GM23338 (cell line): ENCODE measurements around the gene TAF12.

Source experiments
- CREB1 ChIP-seq: fragments of 250-450 bp; sonication (Bioruptor Pico); IDR thresholded peaks from 2 replicates; pipeline ENCODE4 v1.5.0; 2020; ENCODE audit warnings: low read depth, mild to moderate bottlenecking, moderate library complexity
- CTCF ChIP-seq, 2 experiments: fragments of 200-600 bp in 1 of 2; sonication (generic) in 1 of 2; conservative IDR thresholded peaks; 2 replicates each; pipeline versions ENCODE4 v1.5.1 to v1.6.1; 2016 to 2017; ENCODE audit warnings: antibody characterized with exemption in 2 of 2, low read depth in 2 of 2, mild to moderate bottlenecking in 2 of 2, moderate library complexity in 1 of 2
- EZH2 ChIP-seq: fragments of 200-600 bp; sonication (generic); IDR thresholded peaks from one replicate; pipeline ENCODE4 v1.8.0; 2017; ENCODE audit warnings: antibody characterized with exemption, mild to moderate bottlenecking, low read depth; ENCODE audit not compliant: unreplicated experiment
- POLR2AphosphoS5 ChIP-seq: IDR thresholded peaks from 2 replicates; pipeline ENCODE4 v1.6.1; 2016; ENCODE audit warnings: antibody characterized with exemption, low read depth
- REST ChIP-seq: IDR thresholded peaks from one replicate; pipeline ENCODE4 v1.6.1; 2018; ENCODE audit warnings: antibody characterized with exemption; ENCODE audit not compliant: unreplicated experiment

- TF ChIP-seq CTCF (conservative IDR thresholded peaks at IDR 0.05; ENCODE audit: low read depth in 2 of 2) (no peak), EZH2 (no peak), POLR2AphosphoS5 (no peak), REST (no peak), CREB1 (no peak)
Measured at GRCh38 chr1:28582248-28582615, 60.6 kb downstream of the TAF12 start.
